Measurements from ENCODE around the gene BSDC1. TPM values are rescaled to one million over a fixed set of nuclear protein-coding genes. Genes with fewer than 3 reads are reported as not detected.

The BSDC1 gene
- polyA plus RNA-seq, 1 experiment: 45.3 TPM

DNA sequence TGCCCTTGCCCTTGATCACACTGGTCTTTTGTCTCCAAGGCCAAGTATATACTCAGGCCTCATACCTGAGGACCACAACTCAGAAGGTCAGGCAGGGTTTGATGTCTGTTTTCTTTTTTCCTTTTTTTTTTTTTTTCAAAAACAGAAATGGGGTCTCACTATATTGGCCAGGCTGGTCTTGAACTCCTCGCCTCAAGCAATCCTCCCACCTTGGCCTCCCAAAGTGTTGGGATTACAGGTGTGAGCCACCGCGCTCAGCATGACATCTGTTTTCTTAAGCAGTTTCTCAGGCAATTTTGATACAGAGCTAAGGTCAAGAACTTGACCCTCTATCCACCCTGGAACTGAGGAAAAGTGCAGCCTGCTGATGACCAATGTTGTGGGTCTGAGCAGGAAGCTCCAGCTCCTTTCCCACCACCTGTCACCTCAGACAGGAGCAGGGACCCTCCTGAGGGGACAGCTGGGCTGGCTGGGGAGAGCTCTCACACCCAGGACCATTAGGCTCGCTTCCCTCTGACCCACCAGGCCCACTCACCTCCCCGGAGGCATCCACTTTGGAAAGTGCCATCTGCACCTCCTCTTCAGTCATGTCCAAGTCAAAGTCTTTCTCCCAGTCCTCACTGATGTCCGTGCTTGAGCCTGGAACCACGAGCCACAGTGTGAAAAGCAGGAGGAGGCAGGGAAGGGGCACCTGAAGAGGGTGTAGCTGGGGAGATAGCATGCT is 26.2 kb downstream of the BSDC1 start:
- ChIA-PET POLR2A (interaction anchor here (4.2 kb wide), 1 partner anchor 32 kb away, joined by 30 read pairs; the partner anchor contains the start of gene MARCKSL1), CTCF (interaction anchor here (0.9 to 1.6 kb wide), 2 partner anchors 33 to 152 kb away, joined by 3 to 5 read pairs; no protein-coding TSS in a partner anchor)
- H3K4me3 ChIP-seq (ENCODE audit: low read depth, low read length): no peak overlapping the region
- no peak for DNase-seq (ENCODE audit: low read depth, low spot score)
- H3K27ac ChIP-seq (ENCODE audit: low read depth, low read length): no peak overlapping the region
- no peaks in the 10 kb centered on the region for H3K9me3 ChIP-seq (ENCODE audit: control insufficient read depth, insufficient read depth, low read length)
- no peaks in the 10 kb centered on the region for H3K27me3 ChIP-seq (ENCODE audit: control insufficient read depth, insufficient read depth, low read length)
- no peak for TF ChIP-seq CTCF (IDR thresholded peaks at IDR 0.05; ENCODE audit: low read depth, low read length)

GRCh38 chr1:32365445-32365844 is 28.8 kb downstream of the BSDC1 start:
- DNase-seq (ENCODE audit: low read depth, low spot score): no peak
- POLR2A ChIA-PET: interaction anchor here (0.7 to 1.5 kb wide), 3 partner anchors 15 to 258 kb away, joined by 3 to 5 read pairs (median 4); partner anchors contain the start of genes BSDC1 and KPNA6
- CTCF ChIA-PET: no interaction called here
- TF ChIP-seq CTCF (IDR thresholded peaks at IDR 0.05; ENCODE audit: low read depth, low read length): no peak
- Histone ChIP-seq H3K27ac (ENCODE audit: low read depth, low read length) (no peak overlapping the region), H3K27me3 (ENCODE audit: control insufficient read depth, insufficient read depth, low read length) (no peaks in the 10 kb centered on the region), H3K9me3 (ENCODE audit: control insufficient read depth, insufficient read depth, low read length) (no peaks in the 10 kb centered on the region), H3K4me3 (ENCODE audit: low read depth, low read length) (no peak overlapping the region)

GRCh38 chr1:32364836-32365235 is 29.4 kb downstream of the BSDC1 start:
- no peak for TF ChIP-seq CTCF (IDR thresholded peaks at IDR 0.05; ENCODE audit: low read depth, low read length)
- Histone ChIP-seq H3K4me3 (ENCODE audit: low read depth, low read length) (no peak overlapping the region), H3K27ac (ENCODE audit: low read depth, low read length) (no peak overlapping the region), H3K9me3 (ENCODE audit: control insufficient read depth, insufficient read depth, low read length) (no peaks in the 10 kb centered on the region), H3K27me3 (ENCODE audit: control insufficient read depth, insufficient read depth, low read length) (no peaks in the 10 kb centered on the region)
- DNase-seq (ENCODE audit: low read depth, low spot score): no peak
- POLR2A ChIA-PET: interaction anchor here (1.5 kb wide), 1 partner anchor 30 kb away, joined by 5 read pairs; the partner anchor contains the start of gene BSDC1
- CTCF ChIA-PET: no interaction called here

GRCh38 chr1:32363713-32364112 is 30.5 kb downstream of the BSDC1 start:
- POLR2A ChIA-PET: interaction anchor here (1.1 to 1.7 kb wide), 2 partner anchors 13 to 28 kb away, joined by 3 to 5 read pairs; partner anchors contain the start of gene MARCKSL1

More at GRCh38 chr1:32363713-32364112, 30.5 kb downstream of the BSDC1 start:
- H3K4me3 ChIP-seq (ENCODE audit: low read depth, low read length): no peak overlapping the region
- no peak for DNase-seq (ENCODE audit: low read depth, low spot score)
- TF ChIP-seq CTCF (IDR thresholded peaks at IDR 0.05; ENCODE audit: low read depth, low read length): no peak
- no peaks in the 10 kb centered on the region for H3K27me3 ChIP-seq (ENCODE audit: control insufficient read depth, insufficient read depth, low read length)
- no peaks in the 10 kb centered on the region for H3K9me3 ChIP-seq (ENCODE audit: control insufficient read depth, insufficient read depth, low read length)
- H3K27ac ChIP-seq (ENCODE audit: low read depth, low read length): no peak overlapping the region
- CTCF ChIA-PET: no interaction called here

Data from AG04450 (cell line).